H1 (cell line): ENCODE data around the gene KAT5. TPM values are rescaled to one million over a fixed set of nuclear protein-coding genes. Genes with fewer than 3 reads are reported as not detected.

Source experiments
- CTCF ChIA-PET: fragments of 300-600 bp; sonication (Branson Sonifier 250); formaldehyde crosslinking; loops from one replicate; lab custom pipeline; 2021; ENCODE audit not compliant: partially characterized antibody; lab: Charles Lee
- POLR2A ChIA-PET: fragments of 300-600 bp; sonication (Branson Sonifier 250); formaldehyde crosslinking; loops from one replicate; lab custom pipeline; 2021; ENCODE audit warnings: inconsistent platforms; ENCODE audit not compliant: partially characterized antibody; lab: Charles Lee
- DNase-seq, 2 experiments: peaks; one replicate each; pipeline versions ENCODE4 v3.0.0 to v3.0.0-alpha.2; 2010 to 2022; ENCODE audit warnings: low spot score in 2 of 2, low read depth in 1 of 2, mixed read lengths in 1 of 2
- FAIRE-seq: peaks from 2 replicates; lab custom pipeline; 2011; peaks lifted over from hg19 to GRCh38; lab: Jason Lieb, UNC
- H2AFZ ChIP-seq: 2 replicates; pipeline ENCODE4 v1.8.1; 2012; ENCODE audit warnings: low read length, inconsistent platforms
- H2AK5ac ChIP-seq: 2 replicates; pipeline ENCODE4 v1.6.1; 2013; ENCODE audit warnings: low read depth, low read length
- H2BK120ac ChIP-seq: replicated peaks from 2 replicates; pipeline ENCODE3; 2013; ENCODE audit warnings: low read depth, low read length, inconsistent platforms
- H2BK12ac ChIP-seq: 2 replicates; pipeline ENCODE4 v1.6.1; 2013; ENCODE audit warnings: low read depth, low read length
- H2BK15ac ChIP-seq: 2 replicates; pipeline ENCODE4 v1.6.1; 2013; ENCODE audit warnings: low read length
- H2BK20ac ChIP-seq: 2 replicates; pipeline ENCODE4 v1.6.1; 2013; ENCODE audit warnings: low read length
- H2BK5ac ChIP-seq: 2 replicates; pipeline ENCODE4 v1.6.1; 2013; ENCODE audit warnings: low read depth, low read length
- H3K14ac ChIP-seq: 2 replicates; pipeline ENCODE4 v1.6.1; 2013; ENCODE audit warnings: inconsistent platforms; ENCODE audit not compliant: insufficient read length
- H3K18ac ChIP-seq: 2 replicates; pipeline ENCODE4 v1.6.1; 2013; ENCODE audit warnings: low read length; ENCODE audit errors: extremely low read depth
- H3K23ac ChIP-seq: 2 replicates; pipeline ENCODE4 v1.6.1; 2013; ENCODE audit warnings: inconsistent platforms; ENCODE audit not compliant: insufficient read length
- H3K23me2 ChIP-seq: 2 replicates; pipeline ENCODE4 v1.6.1; 2013; ENCODE audit warnings: low read depth, low read length
- H3K27ac ChIP-seq: 2 replicates; pipeline ENCODE4 v1.6.1; 2011; ENCODE audit warnings: low read depth, low read length, inconsistent platforms
- H3K27me3 ChIP-seq, 4 experiments: replicated peaks in 1 of 4; 1 replicate in 1 of 4; 2 replicates in 3 of 4; pipeline versions ENCODE4 v1.6.1 to v1.8.1; 2011 to 2013; ENCODE audit warnings: low read length in 3 of 4, mild to moderate bottlenecking in 3 of 4, inconsistent platforms in 2 of 4, mixed read lengths in 2 of 4, moderate library complexity in 1 of 4; ENCODE audit not compliant: control insufficient read depth in 3 of 4, insufficient read depth in 3 of 4; ENCODE audit errors: extremely low read depth in 1 of 4
- H3K36me3 ChIP-seq, 4 experiments: 2 replicates each; pipeline versions ENCODE4 v1.6.1 to v1.8.1; 2011 to 2013; ENCODE audit warnings: mild to moderate bottlenecking in 4 of 4, low read length in 3 of 4, moderate library complexity in 2 of 4, control low read depth in 1 of 4, inconsistent platforms in 1 of 4; ENCODE audit not compliant: insufficient read depth in 4 of 4, control insufficient read depth in 2 of 4
- H3K4ac ChIP-seq: replicated peaks from 2 replicates; pipeline ENCODE3; 2013; ENCODE audit warnings: low read length, low read depth, mixed read lengths, inconsistent platforms; ENCODE audit not compliant: insufficient read length
- H3K4me1 ChIP-seq, 4 experiments: replicated peaks in 1 of 4; 1 replicate in 1 of 4; 2 replicates in 3 of 4; pipeline versions ENCODE4 v1.6.1 to v1.8.1; 2011 to 2013; ENCODE audit warnings: low read length in 3 of 4, inconsistent platforms in 2 of 4, mixed read lengths in 1 of 4; ENCODE audit not compliant: insufficient read depth in 4 of 4, control insufficient read depth in 3 of 4
- H3K4me2 ChIP-seq, 2 experiments: 2 replicates each; pipeline versions ENCODE4 v1.6.1 to v1.8.1; 2011 to 2013; ENCODE audit warnings: low read depth in 2 of 2, low read length in 2 of 2, control low read depth in 1 of 2, inconsistent platforms in 1 of 2, mild to moderate bottlenecking in 1 of 2; ENCODE audit not compliant: insufficient read depth in 1 of 2
- H3K4me3 ChIP-seq, 4 experiments: fragments of 200-600, 300-600 bp in 1 of 4; sonication (generic), shearing (Covaris generic), sonication (Bioruptor Twin) in 1 of 4; 2 replicates each; pipeline versions ENCODE4 v1.5.1 to v1.8.1; 2011 to 2016; ENCODE audit warnings: low read length in 4 of 4, low read depth in 3 of 4, control low read depth in 2 of 4, inconsistent platforms in 2 of 4, mild to moderate bottlenecking in 2 of 4, mixed read lengths in 1 of 4, moderate library complexity in 1 of 4; ENCODE audit not compliant: insufficient read depth in 2 of 4; ENCODE audit errors: extremely low read depth in 1 of 4
- H3K56ac ChIP-seq: replicated peaks from 2 replicates; pipeline ENCODE3; 2013; ENCODE audit warnings: low read depth, mild to moderate bottlenecking, mixed read lengths, low read length, inconsistent platforms; ENCODE audit not compliant: insufficient read length
- H3K79me1 ChIP-seq: 2 replicates; pipeline ENCODE4 v1.6.1; 2013; ENCODE audit warnings: low read depth, low read length, control low read depth
- H3K79me2 ChIP-seq, 2 experiments: 2 replicates each; pipeline versions ENCODE4 v1.6.1 to v1.8.1; 2012 to 2013; ENCODE audit warnings: low read length in 2 of 2, mild to moderate bottlenecking in 2 of 2, inconsistent platforms in 1 of 2; ENCODE audit not compliant: insufficient read depth in 2 of 2, control insufficient read depth in 1 of 2
- H3K9ac ChIP-seq, 4 experiments: replicated peaks in 1 of 4; 1 replicate in 1 of 4; 2 replicates in 3 of 4; pipeline versions ENCODE4 v1.6.1 to v1.8.1; 2011 to 2013; ENCODE audit warnings: low read depth in 3 of 4, low read length in 3 of 4, control low read depth in 2 of 4, mild to moderate bottlenecking in 2 of 4, moderate library complexity in 2 of 4, inconsistent platforms in 1 of 4; ENCODE audit errors: extremely low read depth in 1 of 4
- H3K9me3 ChIP-seq, 2 experiments: 2 replicates each; pipeline versions ENCODE4 v1.6.1 to v1.8.1; 2012 to 2013; ENCODE audit warnings: mild to moderate bottlenecking in 2 of 2, moderate library complexity in 2 of 2, control low read depth in 1 of 2, inconsistent platforms in 1 of 2, low read depth in 1 of 2, low read length in 1 of 2, mixed read lengths in 1 of 2; ENCODE audit not compliant: insufficient read depth in 2 of 2
- H4K20me1 ChIP-seq, 2 experiments: replicated peaks in 1 of 2; 2 replicates each; pipeline versions ENCODE3 to v1.8.1; 2011 to 2013; ENCODE audit warnings: inconsistent platforms in 2 of 2, low read length in 2 of 2, mild to moderate bottlenecking in 1 of 2; ENCODE audit not compliant: insufficient read depth in 2 of 2, control insufficient read depth in 1 of 2
- H4K5ac ChIP-seq: 2 replicates; pipeline ENCODE4 v1.6.1; 2013; ENCODE audit warnings: low read length, low read depth, mixed read lengths, inconsistent platforms; ENCODE audit not compliant: insufficient read length
- H4K8ac ChIP-seq: 2 replicates; pipeline ENCODE4 v1.8.0; 2013; ENCODE audit warnings: mild to moderate bottlenecking, moderate library complexity, low read length, inconsistent platforms; ENCODE audit not compliant: insufficient read depth; ENCODE audit errors: extremely low read depth
- H4K91ac ChIP-seq: replicated peaks from 2 replicates; pipeline ENCODE3; 2013; ENCODE audit warnings: low read length, mixed read lengths, inconsistent platforms; ENCODE audit not compliant: insufficient read length
- EGR1 ChIP-seq: IDR thresholded peaks from 2 replicates; pipeline ENCODE4 v1.6.1; 2011; ENCODE audit warnings: low read depth, low read length, borderline replicate concordance
- EP300 ChIP-seq, 2 experiments: IDR thresholded peaks; 1 replicate in 1 of 2; 2 replicates in 1 of 2; pipeline ENCODE4 v1.6.1; 2011 to 2012; ENCODE audit warnings: low read depth in 2 of 2, low read length in 2 of 2, mild to moderate bottlenecking in 2 of 2, borderline replicate concordance in 1 of 2, inconsistent platforms in 1 of 2, moderate library complexity in 1 of 2
- SP1 ChIP-seq: IDR thresholded peaks from 2 replicates; pipeline ENCODE4 v1.6.1; 2011; ENCODE audit warnings: low read depth, low read length
- TBP ChIP-seq: IDR thresholded peaks from 2 replicates; pipeline ENCODE4 v1.6.1; 2011; ENCODE audit warnings: low read depth, low read length, improper control_type of control experiment
- polyA plus RNA-seq, 7 experiments: library from polyadenylated mRNA; depleted of rRNA in 3 of 7; stranded (reverse) in 5 of 7; unstranded in 2 of 7; fragments of >200 nt in 5 of 7; fragments of 200-250 nt in 2 of 7; gene quantifications; 1 replicate in 5 of 7; 2 replicates in 1 of 7; 4 replicates in 1 of 7; pipeline versions ENCODE4 v1.2.1 to v1.2.3, GENCODE V29; 2011 to 2013; ENCODE audit warnings: missing spikeins in 2 of 7, mixed read lengths in 2 of 7
- total RNA-seq: library from RNA; stranded (reverse); fragmentation: NEBNext Ultra II Directional; extraction: Animal tissue kit (Norgen Biotek cat#: 25700); gene quantifications from 2 replicates; pipeline ENCODE4 v1.2.1, GENCODE V29; 2021

The KAT5 gene
- total and polyA plus RNA-seq, 2 of the 8 experiments (the other 6 are each of a cell fraction or from before 2014, with no cell fraction given), result 26.7 to 37.4 TPM

GRCh38 chr11:65736810-65737209, 24.8 kb downstream of the KAT5 start:
- Histone ChIP-seq H3K9me3 (peaks cover 20 to 25% of the 10 kb centered on the region in 2 experiments), H3K4me2 (no peak overlapping the region), H3K4me1 (no peaks in the 10 kb centered on the region), H3K23me2 (no peaks in the 10 kb centered on the region), H3K18ac (no peak overlapping the region), H2AK5ac (no peak overlapping the region), H2BK20ac (no peak overlapping the region), H4K91ac (no peak overlapping the region), H4K8ac (no peak overlapping the region), H3K9ac (no peak overlapping the region), H2BK5ac (no peak overlapping the region), H2BK120ac (no peak overlapping the region), H3K4me3 (no peak overlapping the region), H2BK15ac (no peak overlapping the region), H4K20me1 (no peaks in the 10 kb centered on the region), H3K4ac (no peak overlapping the region), H2AFZ (no peak overlapping the region), H4K5ac (no peak overlapping the region), H3K79me1 (no peaks in the 10 kb centered on the region), H3K27me3 (peaks cover 0 to 2% (median 0%) of the 10 kb centered on the region in 4 experiments; a peak in 1 of 7 replicates), H3K23ac (no peak overlapping the region), H3K27ac (no peak overlapping the region), H3K79me2 (no peaks in the 10 kb centered on the region), H2BK12ac (no peak overlapping the region), H3K36me3 (no peaks in the 10 kb centered on the region; a peak in 1 of 8 replicates), H3K14ac (no peak overlapping the region), H3K56ac (no peak overlapping the region)
- ChIA-PET CTCF (interaction anchor here (1.6 kb wide), 1 partner anchor 10 kb away, joined by 12 read pairs; no protein-coding TSS in a partner anchor), POLR2A (interaction anchor here (1.2 to 1.3 kb wide), 2 partner anchors 10 to 16 kb away, joined by 3 read pairs; partner anchors contain the start of gene RNASEH2C)
- TF ChIP-seq TBP (no peak), EP300 (IDR thresholded peaks at IDR 0.05; ENCODE audit: borderline replicate concordance in 1 of 2, low read depth in 2 of 2, low read length in 2 of 2) (no peak), EGR1 (no peak), SP1 (no peak)
- DNase-seq, result no peak
- FAIRE-seq, result no peak
